Tibial nerve (tissue), 4 donors: ENCODE results near the gene MBOAT7. TPM values are rescaled to one million over a fixed set of nuclear protein-coding genes. Genes with fewer than 3 reads are reported as not detected.
"Not testable (repeated sequence)": the region's sequence is repeated elsewhere in the genome, so short reads cannot be mapped to it uniquely, and the experiment has no call there.

Experiments
- DNase-seq, 2 donors: peaks; one replicate each; pipeline ENCODE4 v3.0.0-alpha.2; 2019; ENCODE audit warnings: low spot score in 2 of 2
- H3K27ac ChIP-seq, 4 donors: fragments of 200-600 bp; sonication (generic) in 3 of 4; one replicate each; pipeline ENCODE4 v1.5.1; 2017 to 2019; ENCODE audit warnings: mild to moderate bottlenecking in 1 of 4
- H3K27me3 ChIP-seq, 2 donors: fragments of 200-600 bp; sonication (generic) in 1 of 2; one replicate each; pipeline versions ENCODE4 v1.5.1 to v1.6.0; 2017 to 2019
- H3K36me3 ChIP-seq, 3 donors: fragments of 200-600 bp; sonication (generic); one replicate each; pipeline ENCODE4 v1.5.1; 2018 to 2019
- H3K4me1 ChIP-seq, 4 donors: fragments of 200-600 bp; sonication (generic) in 3 of 4; one replicate each; pipeline ENCODE4 v1.5.1; 2017 to 2019
- H3K4me3 ChIP-seq, 4 donors: fragments of 200-600 bp; sonication (generic) in 3 of 4; one replicate each; pipeline ENCODE4 v1.5.1; 2017 to 2019; ENCODE audit warnings: mild to moderate bottlenecking in 1 of 4, moderate library complexity in 1 of 4
- H3K9me3 ChIP-seq, 4 donors: fragments of 200-600 bp; sonication (generic) in 3 of 4; one replicate each; pipeline ENCODE4 v1.5.1; 2017 to 2019
- EP300 ChIP-seq, 2 donors: sonication (generic); formaldehyde crosslinking; IDR thresholded peaks; one replicate each; pipeline ENCODE4 v1.6.1; 2017; ENCODE audit warnings: antibody characterized with exemption in 2 of 2, mild to moderate bottlenecking in 1 of 2
- POLR2A ChIP-seq, 2 donors: fragments of 450-650 bp; IDR thresholded peaks; one replicate each; pipeline ENCODE4 v1.6.1; 2017; ENCODE audit warnings: antibody characterized with exemption in 2 of 2, mild to moderate bottlenecking in 2 of 2, moderate library complexity in 2 of 2
- WGBS, 2 donors: methylation state at CpG; one replicate each; pipeline ENCODE4 v1.1.5; 2018; 5-methylcytosine and 5-hydroxymethylcytosine counted together
- total RNA-seq, 4 donors: library from RNA; depleted of rRNA; stranded (reverse); fragments of >200 nt; gene quantifications; one replicate each; pipeline ENCODE4 v1.1.0, GENCODE V29; 2016
- TF ChIP-seq, protein P1 (sequence below), 5 experiments: fragments of 200-600 bp in 3 of 5; fragments of 450-650 bp in 2 of 5; sonication (generic) in 3 of 5; IDR thresholded peaks; one replicate each; pipeline ENCODE4 v1.5.1; 2016 to 2019; ENCODE audit warnings: antibody characterized with exemption in 5 of 5, mild to moderate bottlenecking in 3 of 5, moderate library complexity in 2 of 5

MBOAT7 gene
- total RNA-seq, 4 donors from 2014 or later: 45.0 to 94.5 (median 50.2) TPM

DNA sequence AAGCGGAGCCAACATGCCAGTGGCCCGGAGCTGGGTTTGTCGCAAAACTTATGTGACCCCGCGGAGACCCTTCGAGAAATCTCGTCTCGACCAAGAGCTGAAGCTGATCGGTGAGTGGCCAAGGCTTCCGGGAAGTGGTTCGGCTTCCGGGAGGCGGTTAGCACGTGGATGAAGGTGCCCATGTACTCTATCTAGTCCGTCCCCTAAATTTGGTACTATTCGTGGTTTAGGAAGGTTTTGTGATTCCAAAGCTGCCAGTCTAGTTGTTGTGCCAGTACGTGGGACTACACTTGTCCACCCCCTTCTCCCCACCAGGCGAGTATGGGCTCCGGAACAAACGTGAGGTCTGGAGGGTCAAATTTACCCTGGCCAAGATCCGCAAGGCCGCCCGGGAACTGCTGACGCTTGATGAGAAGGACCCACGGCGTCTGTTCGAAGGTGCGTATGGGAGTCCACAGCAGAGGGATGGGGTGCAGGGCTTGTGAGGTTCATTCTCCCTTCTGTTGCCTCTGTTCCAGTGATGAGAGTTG lies 11.9 kb upstream of the MBOAT7 start:
- H3K27me3 ChIP-seq: no peaks in the 10 kb centered on the region
- TF ChIP-seq EP300 (IDR thresholded peaks at IDR 0.05) (no peak), POLR2A (IDR thresholded peaks at IDR 0.05) (no peak)
- TF ChIP-seq, protein P1, sequence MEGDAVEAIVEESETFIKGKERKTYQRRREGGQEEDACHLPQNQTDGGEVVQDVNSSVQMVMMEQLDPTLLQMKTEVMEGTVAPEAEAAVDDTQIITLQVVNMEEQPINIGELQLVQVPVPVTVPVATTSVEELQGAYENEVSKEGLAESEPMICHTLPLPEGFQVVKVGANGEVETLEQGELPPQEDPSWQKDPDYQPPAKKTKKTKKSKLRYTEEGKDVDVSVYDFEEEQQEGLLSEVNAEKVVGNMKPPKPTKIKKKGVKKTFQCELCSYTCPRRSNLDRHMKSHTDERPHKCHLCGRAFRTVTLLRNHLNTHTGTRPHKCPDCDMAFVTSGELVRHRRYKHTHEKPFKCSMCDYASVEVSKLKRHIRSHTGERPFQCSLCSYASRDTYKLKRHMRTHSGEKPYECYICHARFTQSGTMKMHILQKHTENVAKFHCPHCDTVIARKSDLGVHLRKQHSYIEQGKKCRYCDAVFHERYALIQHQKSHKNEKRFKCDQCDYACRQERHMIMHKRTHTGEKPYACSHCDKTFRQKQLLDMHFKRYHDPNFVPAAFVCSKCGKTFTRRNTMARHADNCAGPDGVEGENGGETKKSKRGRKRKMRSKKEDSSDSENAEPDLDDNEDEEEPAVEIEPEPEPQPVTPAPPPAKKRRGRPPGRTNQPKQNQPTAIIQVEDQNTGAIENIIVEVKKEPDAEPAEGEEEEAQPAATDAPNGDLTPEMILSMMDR (IDR thresholded peaks at IDR 0.05): no peak
- H3K4me1 ChIP-seq: peaks cover 0 to 57% (median 34%) of the 10 kb centered on the region in 4 donors
- WGBS, 2 donors: 3 to 5% methylated on average over 11 to 28 of the region's 28 CpGs
- no peaks in the 10 kb centered on the region for H3K9me3 ChIP-seq
- H3K27ac ChIP-seq: peak overlapping the region; percentile 93 to 98 (median 95)
- no peak for DNase-seq
- peaks cover 2 to 55% (median 35%) of the 10 kb centered on the region in 3 donors for H3K36me3 ChIP-seq
- H3K4me3 ChIP-seq: peak overlapping the region; percentile 66 to 76 (median 73)

DNA sequence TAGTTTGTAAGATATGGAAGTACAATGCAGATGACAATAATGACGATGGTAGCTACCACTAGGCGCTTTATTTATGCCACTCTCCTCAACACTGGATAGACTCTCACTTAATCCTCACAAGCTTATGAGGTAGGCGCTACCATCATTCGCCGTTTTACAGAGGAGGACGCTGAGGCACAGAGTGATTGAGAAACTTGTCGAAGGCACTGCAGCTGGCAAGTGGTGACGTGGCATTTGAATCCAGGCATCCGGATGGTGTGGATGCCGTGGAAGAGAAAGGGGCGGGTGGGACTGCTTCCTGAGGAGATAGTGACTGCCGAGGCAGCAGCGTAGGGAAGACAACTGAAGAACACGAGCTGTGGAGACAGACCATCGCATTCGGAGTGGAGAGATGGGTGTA lies 10.0 kb upstream of the MBOAT7 start:
- DNase-seq: no peak
- H3K27me3 ChIP-seq: no peaks in the 10 kb centered on the region
- H3K9me3 ChIP-seq: no peaks in the 10 kb centered on the region
- TF ChIP-seq EP300 (IDR thresholded peaks at IDR 0.05) (no peak), POLR2A (IDR thresholded peaks at IDR 0.05) (no peak)
- TF ChIP-seq, protein P1 (IDR thresholded peaks at IDR 0.05): no peak
- peaks cover 2 to 49% (median 24%) of the 10 kb centered on the region in 3 donors for H3K36me3 ChIP-seq
- peaks cover 0 to 39% (median 28%) of the 10 kb centered on the region in 4 donors for H3K4me1 ChIP-seq
- 92 to 93% methylated on average over 16 of the region's 16 CpGs for WGBS, 2 donors
- no peak overlapping the region for H3K27ac ChIP-seq
- no peak overlapping the region for H3K4me3 ChIP-seq

DNA sequence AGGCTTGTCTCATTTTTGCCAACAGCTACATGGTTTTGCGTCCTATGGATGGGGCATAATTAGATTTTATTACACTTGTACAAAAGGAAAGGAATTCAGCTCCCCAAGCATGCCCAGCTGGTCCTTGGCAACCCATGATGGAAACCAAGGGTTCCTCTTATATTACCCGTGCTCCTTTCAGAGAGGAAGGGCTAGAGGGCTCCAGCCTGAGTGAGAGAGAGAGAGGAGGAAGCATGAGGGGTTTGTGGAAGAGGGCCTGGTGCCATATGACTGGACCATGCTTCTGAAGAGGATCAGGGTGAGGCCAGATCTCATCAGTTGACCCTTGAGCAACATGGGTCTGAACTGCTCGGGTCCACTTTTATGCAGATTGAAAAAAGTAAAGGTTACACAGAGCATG lies 7.7 kb upstream of the MBOAT7 start:
- Histone ChIP-seq H3K27me3 (no peaks in the 10 kb centered on the region), H3K36me3 (peaks cover 0 to 42% (median 12%) of the 10 kb centered on the region in 3 donors), H3K9me3 (no peaks in the 10 kb centered on the region), H3K4me3 (no peak overlapping the region), H3K27ac (no peak overlapping the region), H3K4me1 (peaks cover under 1 to 22% (median 13%) of the 10 kb centered on the region in 4 donors)
- WGBS, 2 donors: 77 to 81% methylated on average over 3 of the region's 3 CpGs
- TF ChIP-seq EP300 (IDR thresholded peaks at IDR 0.05): no peak
- no peak for TF ChIP-seq POLR2A (IDR thresholded peaks at IDR 0.05)
- TF ChIP-seq, protein P1 (IDR thresholded peaks at IDR 0.05): no peak
- DNase-seq: no peak

DNA sequence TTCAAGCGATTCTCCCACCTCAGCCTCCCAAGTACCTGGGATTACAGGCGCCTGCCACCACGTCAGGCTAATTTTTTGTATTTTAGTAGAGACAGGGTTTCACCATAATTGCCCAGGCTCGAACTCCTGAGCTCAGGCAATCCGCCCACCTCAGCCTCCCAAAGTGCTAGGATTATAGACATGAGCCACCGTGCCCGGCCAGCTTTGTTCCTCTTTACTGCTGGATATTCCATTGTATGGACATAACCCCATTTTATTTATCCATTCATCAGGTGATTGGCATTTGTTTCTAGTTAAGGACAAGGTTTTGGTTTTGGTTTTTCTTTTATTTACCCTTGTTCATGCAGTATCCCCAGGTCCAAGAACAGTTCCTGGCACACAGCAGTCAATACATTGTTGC lies 7.2 kb upstream of the MBOAT7 start:
- H3K27me3 ChIP-seq: no peaks in the 10 kb centered on the region
- TF ChIP-seq, protein P1 (IDR thresholded peaks at IDR 0.05): no peak
- no peak for TF ChIP-seq POLR2A (IDR thresholded peaks at IDR 0.05)
- no peak for TF ChIP-seq EP300 (IDR thresholded peaks at IDR 0.05)
- 92 to 94% methylated on average over 7 of the region's 7 CpGs for WGBS, 2 donors
- H3K36me3 ChIP-seq: peaks cover 0 to 37% (median 7%) of the 10 kb centered on the region in 3 donors
- no peak overlapping the region for H3K4me3 ChIP-seq
- no peak for DNase-seq
- peaks cover 4 to 22% (median 13%) of the 10 kb centered on the region in 4 donors for H3K4me1 ChIP-seq
- no peaks in the 10 kb centered on the region for H3K9me3 ChIP-seq
- no peak overlapping the region for H3K27ac ChIP-seq

DNA sequence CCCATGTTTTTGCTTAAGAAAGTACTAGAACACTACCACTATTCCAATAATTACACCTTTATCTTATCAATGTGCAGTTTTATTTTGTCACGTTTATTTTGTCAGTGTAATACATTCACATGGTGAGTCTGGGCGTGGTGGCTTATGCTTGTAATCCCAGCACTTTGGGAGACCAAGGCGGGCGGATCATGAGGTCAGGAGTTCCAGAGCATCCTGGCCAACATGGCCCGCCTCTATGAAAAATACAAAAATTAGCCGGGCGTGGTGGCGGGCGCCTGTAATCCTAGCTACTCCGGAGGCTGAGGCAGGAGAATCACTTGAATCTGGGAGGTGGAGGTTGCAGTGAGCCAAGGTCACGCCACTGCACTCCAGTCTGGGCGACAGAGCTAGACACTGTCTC lies 5.1 kb upstream of the MBOAT7 start:
- H3K9me3 ChIP-seq, H3K4me3 ChIP-seq, DNase-seq, H3K27me3 ChIP-seq, H3K27ac ChIP-seq: not testable (repeated sequence)
- WGBS, 2 donors: 93% methylated on average over 12 of the region's 12 CpGs
- H3K36me3 ChIP-seq: peaks cover 0 to 34% (median 7%) of the 10 kb centered on the region in 3 donors
- peaks cover 4 to 15% (median 9%) of the 10 kb centered on the region in 4 donors for H3K4me1 ChIP-seq
